H1 (cell line): ENCODE data around the gene LYPD4. TPM values are rescaled to one million over a fixed set of nuclear protein-coding genes. Genes with fewer than 3 reads are reported as not detected.

Source experiments
- CTCF ChIA-PET: fragments of 300-600 bp; sonication (Branson Sonifier 250); formaldehyde crosslinking; loops from one replicate; lab custom pipeline; 2021; ENCODE audit not compliant: partially characterized antibody; lab: Charles Lee
- POLR2A ChIA-PET: fragments of 300-600 bp; sonication (Branson Sonifier 250); formaldehyde crosslinking; loops from one replicate; lab custom pipeline; 2021; ENCODE audit warnings: inconsistent platforms; ENCODE audit not compliant: partially characterized antibody; lab: Charles Lee
- DNase-seq, 2 experiments: peaks; one replicate each; pipeline versions ENCODE4 v3.0.0 to v3.0.0-alpha.2; 2010 to 2022; ENCODE audit warnings: low spot score in 2 of 2, low read depth in 1 of 2, mixed read lengths in 1 of 2
- FAIRE-seq: peaks from 2 replicates; lab custom pipeline; 2011; peaks lifted over from hg19 to GRCh38; lab: Jason Lieb, UNC
- H2AFZ ChIP-seq: 2 replicates; pipeline ENCODE4 v1.8.1; 2012; ENCODE audit warnings: low read length, inconsistent platforms
- H2AK5ac ChIP-seq: 2 replicates; pipeline ENCODE4 v1.6.1; 2013; ENCODE audit warnings: low read depth, low read length
- H2BK120ac ChIP-seq: replicated peaks from 2 replicates; pipeline ENCODE3; 2013; ENCODE audit warnings: low read depth, low read length, inconsistent platforms
- H2BK12ac ChIP-seq: 2 replicates; pipeline ENCODE4 v1.6.1; 2013; ENCODE audit warnings: low read depth, low read length
- H2BK15ac ChIP-seq: 2 replicates; pipeline ENCODE4 v1.6.1; 2013; ENCODE audit warnings: low read length
- H2BK20ac ChIP-seq: 2 replicates; pipeline ENCODE4 v1.6.1; 2013; ENCODE audit warnings: low read length
- H2BK5ac ChIP-seq: 2 replicates; pipeline ENCODE4 v1.6.1; 2013; ENCODE audit warnings: low read depth, low read length
- H3K14ac ChIP-seq: 2 replicates; pipeline ENCODE4 v1.6.1; 2013; ENCODE audit warnings: inconsistent platforms; ENCODE audit not compliant: insufficient read length
- H3K18ac ChIP-seq: 2 replicates; pipeline ENCODE4 v1.6.1; 2013; ENCODE audit warnings: low read length; ENCODE audit errors: extremely low read depth
- H3K23ac ChIP-seq: 2 replicates; pipeline ENCODE4 v1.6.1; 2013; ENCODE audit warnings: inconsistent platforms; ENCODE audit not compliant: insufficient read length
- H3K23me2 ChIP-seq: 2 replicates; pipeline ENCODE4 v1.6.1; 2013; ENCODE audit warnings: low read depth, low read length
- H3K27ac ChIP-seq: 2 replicates; pipeline ENCODE4 v1.6.1; 2011; ENCODE audit warnings: low read depth, low read length, inconsistent platforms
- H3K27me3 ChIP-seq, 4 experiments: replicated peaks in 1 of 4; 1 replicate in 1 of 4; 2 replicates in 3 of 4; pipeline versions ENCODE4 v1.6.1 to v1.8.1; 2011 to 2013; ENCODE audit warnings: low read length in 3 of 4, mild to moderate bottlenecking in 3 of 4, inconsistent platforms in 2 of 4, mixed read lengths in 2 of 4, moderate library complexity in 1 of 4; ENCODE audit not compliant: control insufficient read depth in 3 of 4, insufficient read depth in 3 of 4; ENCODE audit errors: extremely low read depth in 1 of 4
- H3K36me3 ChIP-seq, 4 experiments: 2 replicates each; pipeline versions ENCODE4 v1.6.1 to v1.8.1; 2011 to 2013; ENCODE audit warnings: mild to moderate bottlenecking in 4 of 4, low read length in 3 of 4, moderate library complexity in 2 of 4, control low read depth in 1 of 4, inconsistent platforms in 1 of 4; ENCODE audit not compliant: insufficient read depth in 4 of 4, control insufficient read depth in 2 of 4
- H3K4ac ChIP-seq: replicated peaks from 2 replicates; pipeline ENCODE3; 2013; ENCODE audit warnings: low read length, low read depth, mixed read lengths, inconsistent platforms; ENCODE audit not compliant: insufficient read length
- H3K4me1 ChIP-seq, 4 experiments: replicated peaks in 1 of 4; 1 replicate in 1 of 4; 2 replicates in 3 of 4; pipeline versions ENCODE4 v1.6.1 to v1.8.1; 2011 to 2013; ENCODE audit warnings: low read length in 3 of 4, inconsistent platforms in 2 of 4, mixed read lengths in 1 of 4; ENCODE audit not compliant: insufficient read depth in 4 of 4, control insufficient read depth in 3 of 4
- H3K4me2 ChIP-seq, 2 experiments: 2 replicates each; pipeline versions ENCODE4 v1.6.1 to v1.8.1; 2011 to 2013; ENCODE audit warnings: low read depth in 2 of 2, low read length in 2 of 2, control low read depth in 1 of 2, inconsistent platforms in 1 of 2, mild to moderate bottlenecking in 1 of 2; ENCODE audit not compliant: insufficient read depth in 1 of 2
- H3K4me3 ChIP-seq, 4 experiments: fragments of 200-600, 300-600 bp in 1 of 4; sonication (generic), shearing (Covaris generic), sonication (Bioruptor Twin) in 1 of 4; 2 replicates each; pipeline versions ENCODE4 v1.5.1 to v1.8.1; 2011 to 2016; ENCODE audit warnings: low read length in 4 of 4, low read depth in 3 of 4, control low read depth in 2 of 4, inconsistent platforms in 2 of 4, mild to moderate bottlenecking in 2 of 4, mixed read lengths in 1 of 4, moderate library complexity in 1 of 4; ENCODE audit not compliant: insufficient read depth in 2 of 4; ENCODE audit errors: extremely low read depth in 1 of 4
- H3K56ac ChIP-seq: replicated peaks from 2 replicates; pipeline ENCODE3; 2013; ENCODE audit warnings: low read depth, mild to moderate bottlenecking, mixed read lengths, low read length, inconsistent platforms; ENCODE audit not compliant: insufficient read length
- H3K79me1 ChIP-seq: 2 replicates; pipeline ENCODE4 v1.6.1; 2013; ENCODE audit warnings: low read depth, low read length, control low read depth
- H3K79me2 ChIP-seq, 2 experiments: 2 replicates each; pipeline versions ENCODE4 v1.6.1 to v1.8.1; 2012 to 2013; ENCODE audit warnings: low read length in 2 of 2, mild to moderate bottlenecking in 2 of 2, inconsistent platforms in 1 of 2; ENCODE audit not compliant: insufficient read depth in 2 of 2, control insufficient read depth in 1 of 2
- H3K9ac ChIP-seq, 4 experiments: replicated peaks in 1 of 4; 1 replicate in 1 of 4; 2 replicates in 3 of 4; pipeline versions ENCODE4 v1.6.1 to v1.8.1; 2011 to 2013; ENCODE audit warnings: low read depth in 3 of 4, low read length in 3 of 4, control low read depth in 2 of 4, mild to moderate bottlenecking in 2 of 4, moderate library complexity in 2 of 4, inconsistent platforms in 1 of 4; ENCODE audit errors: extremely low read depth in 1 of 4
- H3K9me3 ChIP-seq, 2 experiments: 2 replicates each; pipeline versions ENCODE4 v1.6.1 to v1.8.1; 2012 to 2013; ENCODE audit warnings: mild to moderate bottlenecking in 2 of 2, moderate library complexity in 2 of 2, control low read depth in 1 of 2, inconsistent platforms in 1 of 2, low read depth in 1 of 2, low read length in 1 of 2, mixed read lengths in 1 of 2; ENCODE audit not compliant: insufficient read depth in 2 of 2
- H4K20me1 ChIP-seq, 2 experiments: replicated peaks in 1 of 2; 2 replicates each; pipeline versions ENCODE3 to v1.8.1; 2011 to 2013; ENCODE audit warnings: inconsistent platforms in 2 of 2, low read length in 2 of 2, mild to moderate bottlenecking in 1 of 2; ENCODE audit not compliant: insufficient read depth in 2 of 2, control insufficient read depth in 1 of 2
- H4K5ac ChIP-seq: 2 replicates; pipeline ENCODE4 v1.6.1; 2013; ENCODE audit warnings: low read length, low read depth, mixed read lengths, inconsistent platforms; ENCODE audit not compliant: insufficient read length
- H4K8ac ChIP-seq: 2 replicates; pipeline ENCODE4 v1.8.0; 2013; ENCODE audit warnings: mild to moderate bottlenecking, moderate library complexity, low read length, inconsistent platforms; ENCODE audit not compliant: insufficient read depth; ENCODE audit errors: extremely low read depth
- H4K91ac ChIP-seq: replicated peaks from 2 replicates; pipeline ENCODE3; 2013; ENCODE audit warnings: low read length, mixed read lengths, inconsistent platforms; ENCODE audit not compliant: insufficient read length
- CHD1 ChIP-seq: IDR thresholded peaks from 2 replicates; pipeline ENCODE4 v1.6.1; 2012; ENCODE audit warnings: low read depth, low read length, improper control_type of control experiment
- EP300 ChIP-seq, 2 experiments: IDR thresholded peaks; 1 replicate in 1 of 2; 2 replicates in 1 of 2; pipeline ENCODE4 v1.6.1; 2011 to 2012; ENCODE audit warnings: low read depth in 2 of 2, low read length in 2 of 2, mild to moderate bottlenecking in 2 of 2, borderline replicate concordance in 1 of 2, inconsistent platforms in 1 of 2, moderate library complexity in 1 of 2
- MAFK ChIP-seq: IDR thresholded peaks from 2 replicates; pipeline ENCODE4 v1.6.1; 2012; ENCODE audit warnings: low read depth, mild to moderate bottlenecking, improper control_type of control experiment, low read length
- POLR2A ChIP-seq, 2 experiments: IDR thresholded peaks; 1 replicate in 1 of 2; 2 replicates in 1 of 2; pipeline ENCODE4 v1.6.1; 2011; ENCODE audit warnings: low read depth in 2 of 2, low read length in 2 of 2, mild to moderate bottlenecking in 2 of 2; ENCODE audit errors: control extremely low read depth in 1 of 2
- POLR2AphosphoS5 ChIP-seq: IDR thresholded peaks from 2 replicates; pipeline ENCODE4 v1.6.1; 2011; ENCODE audit warnings: low read depth, low read length
- TAF1 ChIP-seq: IDR thresholded peaks from 2 replicates; pipeline ENCODE4 v1.6.1; 2011; ENCODE audit warnings: mild to moderate bottlenecking, low read depth, low read length
- WGBS, 2 experiments: shearing (Covaris generic) in 1 of 2; methylation state at CpG; one replicate each; pipeline versions ENCODE4 v1.1.6 to v1.1.7; 2013 to 2015; ENCODE audit warnings: low lambda C conversion rate in 2 of 2, mixed read lengths in 2 of 2, inconsistent platforms in 1 of 2, low coverage in 1 of 2, missing lambda C conversion rate in 1 of 2; ENCODE audit not compliant: insufficient replicate concordance in 2 of 2, insufficient coverage in 1 of 2, insufficient read length in 1 of 2; ENCODE audit errors: extremely low coverage in 1 of 2, missing lambda C conversion rate in 1 of 2; 5-methylcytosine and 5-hydroxymethylcytosine counted together
- polyA plus RNA-seq, 7 experiments: library from polyadenylated mRNA; depleted of rRNA in 3 of 7; stranded (reverse) in 5 of 7; unstranded in 2 of 7; fragments of >200 nt in 5 of 7; fragments of 200-250 nt in 2 of 7; gene quantifications; 1 replicate in 5 of 7; 2 replicates in 1 of 7; 4 replicates in 1 of 7; pipeline versions ENCODE4 v1.2.1 to v1.2.3, GENCODE V29; 2011 to 2013; ENCODE audit warnings: missing spikeins in 2 of 7, mixed read lengths in 2 of 7
- total RNA-seq: library from RNA; stranded (reverse); fragmentation: NEBNext Ultra II Directional; extraction: Animal tissue kit (Norgen Biotek cat#: 25700); gene quantifications from 2 replicates; pipeline ENCODE4 v1.2.1, GENCODE V29; 2021
- TF ChIP-seq, protein P1 (sequence below): IDR thresholded peaks from 2 replicates; pipeline ENCODE4 v1.6.1; 2012; ENCODE audit warnings: inconsistent platforms

The LYPD4 gene
- total and polyA plus RNA-seq, 2 of the 8 experiments (the other 6 are each of a cell fraction or from before 2014, with no cell fraction given), result 0.06 TPM; not detected in 1

- DNase-seq (no peak), FAIRE-seq (no peak)
- Histone ChIP-seq H2BK5ac (no peak overlapping the region), H3K79me2 (peaks cover 2 to 43% of the 10 kb centered on the region in 2 experiments; a peak in 3 of 4 replicates), H4K91ac (no peak overlapping the region), H3K9me3 (no peaks in the 10 kb centered on the region), H2BK12ac (no peak overlapping the region), H3K4me3 (no peak overlapping the region), H2AK5ac (no peak overlapping the region), H3K4ac (no peak overlapping the region), H2AFZ (no peak overlapping the region), H3K23ac (no peak overlapping the region), H3K9ac (peak overlapping the region in 2 of 4 experiments; percentile 1 to 6; a peak in 3 of 7 replicates), H3K56ac (no peak overlapping the region), H3K18ac (no peak overlapping the region), H3K14ac (no peak overlapping the region), H2BK15ac (no peak overlapping the region), H3K4me2 (no peak overlapping the region), H3K23me2 (no peaks in the 10 kb centered on the region), H4K5ac (no peak overlapping the region), H3K79me1 (peaks cover 16% of the 10 kb centered on the region), H4K8ac (peak overlapping the region; percentile 74), H3K4me1 (peaks cover 0 to 7% (median 2%) of the 10 kb centered on the region in 4 experiments; a peak in 5 of 7 replicates), H3K36me3 (peaks cover 45 to 82% (median 71%) of the 10 kb centered on the region in 4 experiments), H3K27me3 (no peaks in the 10 kb centered on the region), H3K27ac (peak overlapping the region; percentile 41; the same call in 1 of the 2 replicates), H2BK120ac (no peak overlapping the region), H2BK20ac (no peak overlapping the region), H4K20me1 (peaks cover 37 to 48% of the 10 kb centered on the region in 2 experiments)
- CTCF ChIA-PET, result interaction anchor here (0.9 to 1.5 kb wide), 6 partner anchors 9 to 76 kb away, joined by 3 to 6 read pairs (median 4); partner anchors contain the start of gene CD79A
- TF ChIP-seq, protein P1, sequence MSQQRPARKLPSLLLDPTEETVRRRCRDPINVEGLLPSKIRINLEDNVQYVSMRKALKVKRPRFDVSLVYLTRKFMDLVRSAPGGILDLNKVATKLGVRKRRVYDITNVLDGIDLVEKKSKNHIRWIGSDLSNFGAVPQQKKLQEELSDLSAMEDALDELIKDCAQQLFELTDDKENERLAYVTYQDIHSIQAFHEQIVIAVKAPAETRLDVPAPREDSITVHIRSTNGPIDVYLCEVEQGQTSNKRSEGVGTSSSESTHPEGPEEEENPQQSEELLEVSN, result no peak
- no peak for TF ChIP-seq MAFK
- TF ChIP-seq CHD1, result no peak
- peak; percentile 31 to 64 for TF ChIP-seq POLR2A (IDR thresholded peaks at IDR 0.05; ENCODE audit: control extremely low read depth in 1 of 2, low read depth in 2 of 2, low read length in 2 of 2)
- peak; percentile 85 for TF ChIP-seq POLR2AphosphoS5
- TF ChIP-seq TAF1, result no peak
- no peak for TF ChIP-seq EP300 (IDR thresholded peaks at IDR 0.05; ENCODE audit: borderline replicate concordance in 1 of 2, low read depth in 2 of 2, low read length in 2 of 2)
- WGBS, 2 experiments, result 87% methylated on average over 9 of the region's 10 CpGs; no CpG with 5 or more reads in 1 of the 2 experiments
- POLR2A ChIA-PET, result interaction anchor here (0.6 to 13.9 kb wide), 21 partner anchors 6 to 692 kb away, joined by 3 to 298 read pairs (median 4); partner anchors contain the start of genes ARHGEF1, B9D2, CD79A and RABAC1
Measured at GRCh38 chr19:41868120-41868988, 23.9 kb upstream of the LYPD4 start.
